ENCODE results near the gene SHC3. TPM values are rescaled to one million over a fixed set of nuclear protein-coding genes. Genes with fewer than 3 reads are reported as not detected.
A peak's percentile ranks its signal among the peaks of the same experiment; 100 is the strongest.

SHC3 gene
- total and polyA plus RNA-seq, 9 of the 15 experiments (the other 6 are each of a cell fraction or from before 2014, with no cell fraction given): not detected

- in situ Hi-C loops (cut with MboI): no loop called here
- CTCF ChIA-PET (ENCODE audit: low intra/inter-chr PET ratio): no interaction called here
- no TSS peak for BruUV-seq (replicated peaks)
These were observed 39.7 kb upstream of the SHC3 start for GRCh38 chr9:89218040-89218928.

GRCh38 chr9:89215342-89215741, 36.7 kb upstream of the SHC3 start:
- Histone ChIP-seq H3K9me3 (replicated peaks; ENCODE audit: control insufficient read depth, insufficient read depth, low read depth, low read length) (no peaks in the 10 kb centered on the region), H3K4me2 (ENCODE audit: insufficient read depth, low read length) (no peak overlapping the region), H3K36me3 (ENCODE audit: control insufficient read depth, insufficient read depth, low read length) (no peaks in the 10 kb centered on the region), H2AFZ (ENCODE audit: low read depth, low read length) (no peak overlapping the region), H3K27me3 (ENCODE audit: control insufficient read depth in 2 of 2, insufficient read depth in 2 of 2, low read length in 2 of 2) (peaks cover 0 to 11% of the 10 kb centered on the region in 2 experiments; a peak in 2 of 5 replicates), H4K20me1 (replicated peaks; ENCODE audit: control insufficient read depth, insufficient read depth, low read length) (no peaks in the 10 kb centered on the region), H3K4me3 (no peak overlapping the region), H3K9ac (ENCODE audit: insufficient read depth in 1 of 2, low read depth in 2 of 2, low read length in 2 of 2) (no peak overlapping the region), H3K27ac (ENCODE audit: extremely low read depth, low read depth, low read length) (no peak overlapping the region), H3K9me1 (ENCODE audit: control insufficient read depth, insufficient read depth, low read length) (no peaks in the 10 kb centered on the region), H3K4me1 (replicated peaks in 1 of 2; ENCODE audit: control insufficient read depth in 2 of 2, insufficient read depth in 2 of 2, low read length in 2 of 2) (no peaks in the 10 kb centered on the region), H3K79me2 (ENCODE audit: control insufficient read depth, insufficient read depth, low read length) (no peaks in the 10 kb centered on the region)
- POLR2A ChIA-PET: no interaction called here
- DNase-seq (ENCODE audit: extremely low read depth in 1 of 4, low spot score in 3 of 4): no peak
- intact Hi-C loops (cut with micrococcal nuclease): no loop called here
- no peak for FAIRE-seq
- 2% methylated on average over 3 of the region's 3 CpGs for WGBS (ENCODE audit: insufficient coverage, low coverage, missing lambda C conversion rate)
- ATAC-seq: no peak
- TF ChIP-seq MCM3 (IDR thresholded peaks at IDR 0.05): no peak
- no peak for TF ChIP-seq SMAD3 (CRISPR knock-in tag; conservative IDR thresholded peaks at IDR 0.05)
- TF ChIP-seq MCM7 (IDR thresholded peaks at IDR 0.05): no peak
- no peak for TF ChIP-seq THRAP3 (IDR thresholded peaks at IDR 0.05; ENCODE audit: borderline replicate concordance)
- CTCF ChIA-PET (ENCODE audit: low intra/inter-chr PET ratio): no interaction called here
- in situ Hi-C loops (cut with MboI): no loop called here
- BruUV-seq (replicated peaks): no TSS peak

More at GRCh38 chr9:89218040-89218928, 39.7 kb upstream of the SHC3 start:
- Histone ChIP-seq H3K9me3 (replicated peaks; ENCODE audit: control insufficient read depth, insufficient read depth, low read depth, low read length) (no peaks in the 10 kb centered on the region), H3K27me3 (ENCODE audit: control insufficient read depth in 2 of 2, insufficient read depth in 2 of 2, low read length in 2 of 2) (peaks cover 0 to 11% of the 10 kb centered on the region in 2 experiments; a peak in 2 of 5 replicates), H3K4me2 (ENCODE audit: insufficient read depth, low read length) (no peak overlapping the region), H3K27ac (ENCODE audit: extremely low read depth, low read depth, low read length) (no peak overlapping the region), H3K4me1 (replicated peaks in 1 of 2; ENCODE audit: control insufficient read depth in 2 of 2, insufficient read depth in 2 of 2, low read length in 2 of 2) (no peaks in the 10 kb centered on the region), H3K79me2 (ENCODE audit: control insufficient read depth, insufficient read depth, low read length) (no peaks in the 10 kb centered on the region), H3K9ac (ENCODE audit: insufficient read depth in 1 of 2, low read depth in 2 of 2, low read length in 2 of 2) (no peak overlapping the region), H3K36me3 (ENCODE audit: control insufficient read depth, insufficient read depth, low read length) (no peaks in the 10 kb centered on the region), H3K4me3 (no peak overlapping the region), H3K9me1 (ENCODE audit: control insufficient read depth, insufficient read depth, low read length) (no peaks in the 10 kb centered on the region), H4K20me1 (replicated peaks; ENCODE audit: control insufficient read depth, insufficient read depth, low read length) (no peaks in the 10 kb centered on the region), H2AFZ (ENCODE audit: low read depth, low read length) (no peak overlapping the region)
- no peak for ATAC-seq
- intact Hi-C loops (cut with micrococcal nuclease): no loop called here
- TF ChIP-seq CHD2 (IDR thresholded peaks at IDR 0.05; ENCODE audit: low read depth, low read length) (no peak), RFX1 (IDR thresholded peaks at IDR 0.05) (peak; percentile 65)
- WGBS (ENCODE audit: insufficient coverage, low coverage, missing lambda C conversion rate): 0% methylated on average over 11 of the region's 11 CpGs
- DNase-seq (ENCODE audit: extremely low read depth in 1 of 4, low spot score in 3 of 4): no peak
- no peak for FAIRE-seq
- POLR2A ChIA-PET: no interaction called here
